Esophagus (tissue), 2 donors: ENCODE measurements around the gene TAX1BP3. TPM values are rescaled to one million over a fixed set of nuclear protein-coding genes. Genes with fewer than 3 reads are reported as not detected.
"Not testable (repeated sequence)": the region's sequence is repeated elsewhere in the genome, so short reads cannot be mapped to it uniquely, and the experiment has no call there.

ENCODE experiments used
- H3K27ac ChIP-seq, 2 donors: one replicate each; pipeline ENCODE4 v1.5.1; 2013; ENCODE audit warnings: low read depth in 2 of 2, mild to moderate bottlenecking in 2 of 2, inconsistent platforms in 1 of 2, low read length in 1 of 2, moderate library complexity in 1 of 2
- H3K27me3 ChIP-seq, 2 donors: one replicate each; pipeline ENCODE4 v1.6.1; 2013; ENCODE audit warnings: low read length in 2 of 2, control low read depth in 1 of 2, mild to moderate bottlenecking in 1 of 2; ENCODE audit not compliant: insufficient read depth in 2 of 2, control insufficient read depth in 1 of 2
- H3K36me3 ChIP-seq, 2 donors: one replicate each; pipeline ENCODE4 v1.6.1; 2013; ENCODE audit warnings: low read length in 1 of 2; ENCODE audit not compliant: control insufficient read depth in 2 of 2, insufficient read depth in 2 of 2
- H3K4me1 ChIP-seq, 2 donors: one replicate each; pipeline ENCODE4 v1.6.1; 2013; ENCODE audit warnings: low read length in 1 of 2; ENCODE audit not compliant: control insufficient read depth in 2 of 2, insufficient read depth in 2 of 2
- H3K4me3 ChIP-seq, 2 donors: one replicate each; pipeline ENCODE4 v1.5.1; 2013; ENCODE audit warnings: low read length in 2 of 2, mild to moderate bottlenecking in 2 of 2, low read depth in 1 of 2, moderate library complexity in 1 of 2
- H3K9me3 ChIP-seq, 2 donors: one replicate each; pipeline ENCODE4 v1.6.1; 2013; ENCODE audit warnings: mild to moderate bottlenecking in 2 of 2, low read depth in 1 of 2, low read length in 1 of 2, moderate library complexity in 1 of 2; ENCODE audit not compliant: control insufficient read depth in 2 of 2, insufficient read depth in 1 of 2
- WGBS, 2 donors: extraction: QIAGEN DNeasy Blood & Tissue Kit; methylation state at CpG; one replicate each; pipeline ENCODE4 v1.1.7; 2013; 5-methylcytosine and 5-hydroxymethylcytosine counted together
- polyA plus RNA-seq, 2 donors: library from polyadenylated mRNA; stranded (reverse); fragments of 200-250 nt; gene quantifications; one replicate each; pipeline ENCODE4 v1.2.3, GENCODE V29; 2013
- donor health status: healthy with polysubstance abuse.
- donor health status: Bipolar disorder and iron deficiency.

Gene TAX1BP3, protein sequence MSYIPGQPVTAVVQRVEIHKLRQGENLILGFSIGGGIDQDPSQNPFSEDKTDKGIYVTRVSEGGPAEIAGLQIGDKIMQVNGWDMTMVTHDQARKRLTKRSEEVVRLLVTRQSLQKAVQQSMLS
- polyA plus RNA-seq: 100 to 1,000 TPM; 158 to 248 TPM

DNA sequence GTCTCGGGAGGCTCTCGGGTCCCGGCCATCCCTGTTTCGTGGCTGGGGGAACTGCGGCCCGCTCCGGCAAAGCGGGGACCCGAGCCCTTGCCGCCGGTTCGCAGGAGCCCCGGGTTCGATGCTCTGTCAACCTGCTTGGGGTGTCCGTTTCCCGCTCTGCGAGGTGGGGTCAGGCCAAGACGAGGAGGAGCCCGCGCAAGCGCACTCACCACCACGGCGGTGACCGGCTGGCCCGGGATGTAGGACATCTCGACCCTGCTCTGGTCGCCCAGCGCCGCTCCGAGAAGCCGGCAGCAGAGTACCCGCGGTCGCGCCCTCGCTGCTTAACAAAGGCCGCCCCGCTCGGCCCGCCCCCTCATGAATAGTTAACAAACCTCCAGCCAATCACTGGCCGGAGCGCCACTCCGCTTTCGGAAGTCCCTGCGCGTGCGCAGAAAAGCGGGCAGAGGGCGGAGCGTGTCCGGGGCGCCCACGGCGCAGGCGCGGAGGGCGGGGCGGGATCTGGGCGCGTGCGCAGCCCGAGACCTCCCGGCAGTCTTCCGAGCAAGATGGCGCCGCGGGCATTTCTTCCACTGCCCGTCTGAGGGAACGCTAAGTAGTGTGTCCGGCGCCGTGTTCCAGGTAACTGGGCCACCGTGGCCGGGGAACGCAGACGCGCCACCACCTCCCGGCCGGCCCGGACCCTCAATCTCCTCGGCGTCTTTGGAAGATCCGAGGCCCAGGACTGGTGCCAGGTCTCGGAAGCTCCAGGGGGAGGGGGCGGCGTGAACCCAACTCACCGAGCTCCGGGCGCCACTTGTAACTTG is at the start of gene TAX1BP3, which contains the start of gene EMC6:
TAX1BP3 (minus strand) TSS at position 300 of the 806 bp plus-strand sequence; CDS start at position 248, 52 bp downstream.
EMC6 (plus strand) TSS at position 534 of the 806 bp plus-strand sequence. CDS start 335 bp downstream, outside the sequence.
- no peaks in the 10 kb centered on the region for H3K27me3 ChIP-seq
- 0% methylated on average over 64 to 89 of the region's 89 CpGs for WGBS, 2 donors
- no peaks in the 10 kb centered on the region for H3K9me3 ChIP-seq
- H3K4me3 ChIP-seq: peak within 1 kb of the TSS; percentile 77 to 94
- peaks cover 7 to 18% of the 10 kb centered on the region in 2 donors for H3K36me3 ChIP-seq
- H3K4me1 ChIP-seq: peaks cover 3% of the 10 kb centered on the region in 2 donors
- H3K27ac ChIP-seq: peak within 1 kb of the TSS; percentile 98 to 99

DNA sequence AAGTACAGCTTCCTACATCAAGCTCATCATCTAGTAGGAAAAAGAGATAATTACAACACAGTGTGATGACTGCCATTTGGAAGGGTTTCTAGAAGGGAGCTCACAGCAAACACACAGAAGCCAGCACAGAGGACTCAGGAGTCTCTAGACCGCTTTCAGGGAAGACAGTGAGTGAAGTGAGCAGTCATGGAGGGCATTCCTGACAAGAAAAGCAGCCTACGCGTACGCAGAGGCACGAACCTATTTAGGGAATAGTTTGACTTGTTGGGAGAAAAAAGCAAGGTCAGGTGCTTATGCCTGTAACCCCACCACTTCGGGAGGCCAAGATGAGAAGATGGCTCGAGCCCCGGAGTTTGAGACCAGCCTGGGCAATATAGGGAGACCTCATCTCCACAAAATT is 46.9 kb upstream of the TAX1BP3 start:
- WGBS, 2 donors: 88 to 94% methylated on average over 8 of the region's 8 CpGs
- H3K4me1 ChIP-seq: no peaks in the 10 kb centered on the region
- no peaks in the 10 kb centered on the region for H3K27me3 ChIP-seq
- H3K9me3 ChIP-seq: no peaks in the 10 kb centered on the region
- H3K36me3 ChIP-seq: peaks cover 9 to 12% of the 10 kb centered on the region in 2 donors
- no peak overlapping the region for H3K27ac ChIP-seq
- H3K4me3 ChIP-seq: no peak overlapping the region

DNA sequence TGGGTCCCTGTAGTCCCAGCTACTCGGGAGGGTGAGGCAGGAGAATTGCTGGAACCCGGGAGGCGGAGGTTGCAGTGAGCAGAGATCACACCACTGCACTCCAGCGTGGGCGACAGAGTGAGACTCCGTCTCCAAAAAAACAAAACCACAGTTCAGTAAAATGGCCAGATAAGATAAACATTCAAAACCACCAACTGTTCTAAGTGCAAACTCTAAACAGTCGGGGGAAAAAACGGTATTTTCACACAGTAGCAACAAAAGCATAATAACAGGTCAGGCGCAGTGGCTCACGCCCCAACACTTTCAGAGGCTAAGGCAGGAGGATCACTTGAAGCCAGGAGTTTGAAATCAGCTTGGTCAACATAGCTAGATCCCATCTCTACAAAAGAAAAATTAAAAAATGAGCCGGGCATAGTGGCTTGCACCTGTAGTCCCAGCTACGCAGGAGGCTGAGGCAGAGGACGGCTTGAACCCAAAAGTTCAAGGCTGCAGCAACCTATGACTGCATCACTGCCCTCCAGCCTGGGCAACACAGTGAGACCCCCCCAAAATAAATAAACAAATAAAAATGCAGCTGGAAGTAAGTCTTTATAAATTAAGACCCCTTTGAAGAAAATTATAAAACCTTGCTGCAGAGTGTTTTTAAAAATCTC is 44.6 kb upstream of the TAX1BP3 start:
- H3K27ac ChIP-seq: no peak overlapping the region
- 76 to 77% methylated on average over 13 of the region's 13 CpGs for WGBS, 2 donors
- H3K27me3 ChIP-seq: no peaks in the 10 kb centered on the region
- no peaks in the 10 kb centered on the region for H3K4me1 ChIP-seq
- no peaks in the 10 kb centered on the region for H3K9me3 ChIP-seq
- peaks cover 9 to 12% of the 10 kb centered on the region in 2 donors for H3K36me3 ChIP-seq
- H3K4me3 ChIP-seq: no peak overlapping the region

DNA sequence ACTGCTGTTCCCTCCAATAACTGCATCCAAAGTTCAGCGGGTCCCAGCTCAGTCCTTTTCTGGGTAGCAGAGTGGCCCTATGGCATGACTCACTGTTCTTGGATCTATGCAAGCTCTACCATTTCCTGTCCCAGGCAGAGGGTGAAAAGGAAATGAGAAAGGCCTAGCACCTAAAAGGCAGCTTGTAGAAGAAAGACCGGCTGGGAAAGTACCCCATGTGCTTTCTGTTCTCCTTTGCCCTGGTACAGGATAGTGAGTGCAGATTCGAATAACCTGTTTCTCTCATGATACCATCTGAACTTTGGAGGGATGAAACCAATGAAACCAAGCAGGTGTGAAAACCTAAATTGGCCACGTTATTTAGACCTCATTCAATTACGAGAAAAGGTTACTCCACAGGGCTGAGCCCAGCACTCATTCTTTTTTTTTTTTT is 42.6 kb upstream of the TAX1BP3 start:
- no peak overlapping the region for H3K27ac ChIP-seq
- no peaks in the 10 kb centered on the region for H3K27me3 ChIP-seq
- no peak overlapping the region for H3K4me3 ChIP-seq
- no peaks in the 10 kb centered on the region for H3K9me3 ChIP-seq
- H3K36me3 ChIP-seq: peaks cover 4 to 6% of the 10 kb centered on the region in 2 donors
- 62 to 65% methylated on average over 5 of the region's 5 CpGs for WGBS, 2 donors
- H3K4me1 ChIP-seq: no peaks in the 10 kb centered on the region

DNA sequence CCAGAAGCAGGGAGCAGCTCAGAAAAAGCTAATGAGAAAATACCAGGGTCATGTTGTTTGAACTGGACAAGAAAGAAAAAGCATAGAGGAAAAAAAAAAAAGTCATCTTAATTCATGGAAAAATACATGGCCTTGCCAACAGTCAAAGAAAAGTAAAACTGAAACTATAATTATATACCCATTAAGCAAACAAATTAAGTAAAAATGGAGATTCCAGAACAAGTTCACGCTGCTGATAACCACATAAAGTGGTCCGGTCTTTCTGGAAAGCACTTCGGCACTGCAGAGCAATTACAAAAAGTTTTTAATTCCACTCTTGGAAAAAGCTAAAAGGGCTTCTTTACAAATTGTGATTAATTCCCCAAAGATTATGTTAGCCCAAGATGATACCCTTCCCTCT is 40.0 kb upstream of the TAX1BP3 start:
- 37 to 43% methylated on average over 3 of the region's 3 CpGs for WGBS, 2 donors
- Histone ChIP-seq H3K4me1 (no peaks in the 10 kb centered on the region), H3K27me3 (no peaks in the 10 kb centered on the region), H3K27ac (no peak overlapping the region), H3K9me3 (no peaks in the 10 kb centered on the region), H3K4me3 (no peak overlapping the region), H3K36me3 (peaks cover 0 to 3% of the 10 kb centered on the region in 2 donors)

DNA sequence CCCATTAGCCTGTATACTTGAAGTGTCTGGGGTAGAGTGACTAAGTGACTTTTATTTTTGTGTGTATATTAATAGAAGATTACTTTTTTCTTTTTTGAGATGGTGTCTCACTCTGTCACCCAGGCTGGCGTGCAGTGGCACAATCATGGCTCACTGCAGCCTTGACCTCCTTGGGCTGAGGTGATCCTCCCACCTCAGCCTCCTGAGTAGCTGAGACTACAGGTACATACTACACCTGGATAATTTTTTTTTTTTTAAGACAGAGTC is 37.3 kb upstream of the TAX1BP3 start:
- H3K4me1 ChIP-seq, H3K9me3 ChIP-seq, H3K4me3 ChIP-seq, H3K27ac ChIP-seq, H3K27me3 ChIP-seq, H3K36me3 ChIP-seq: not testable (repeated sequence)
- WGBS, 2 donors: 100% methylated on average over 1 of the region's 1 CpG

DNA sequence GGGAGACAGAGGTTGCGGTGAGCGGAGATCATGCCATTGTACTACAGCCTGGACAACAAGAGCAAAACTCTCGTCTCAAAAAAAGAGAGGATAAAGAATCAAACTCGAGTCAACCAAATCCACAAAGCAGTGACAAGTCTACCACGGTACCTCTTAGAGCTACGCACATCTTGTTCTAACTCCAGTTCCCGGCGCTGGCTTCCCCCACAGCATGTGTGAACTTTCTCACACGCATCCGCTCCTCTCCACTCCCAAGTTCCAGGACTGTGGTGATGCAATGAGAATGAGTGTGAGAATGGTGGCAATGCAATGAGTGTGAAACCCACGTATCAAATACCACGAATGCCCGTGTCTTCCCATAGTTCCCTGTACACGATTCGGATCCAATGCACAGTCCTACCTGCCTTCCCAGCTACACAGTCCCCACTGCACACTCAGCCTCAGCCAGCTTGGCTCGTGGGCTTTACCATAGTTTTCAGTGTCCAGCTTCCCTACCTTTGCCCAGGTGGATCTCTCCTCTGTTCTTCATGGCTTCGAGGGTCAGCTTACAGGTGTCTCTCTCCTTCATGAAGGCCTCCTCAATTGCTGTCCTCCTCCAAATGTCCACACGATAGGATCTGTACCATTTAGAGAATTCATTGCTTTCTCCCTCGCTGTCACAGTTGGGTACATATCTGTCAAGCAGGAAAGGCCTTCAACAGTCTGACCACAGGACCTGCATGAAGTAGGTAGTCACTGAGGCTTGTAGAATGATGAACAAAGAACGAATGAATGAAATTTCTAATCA is 36.7 kb upstream of the TAX1BP3 start:
- no peaks in the 10 kb centered on the region for H3K27me3 ChIP-seq
- WGBS, 2 donors: 84 to 86% methylated on average over 20 of the region's 20 CpGs
- H3K27ac ChIP-seq: no peak overlapping the region
- H3K4me1 ChIP-seq: peaks cover 0 to 2% of the 10 kb centered on the region in 2 donors
- H3K9me3 ChIP-seq: no peaks in the 10 kb centered on the region
- no peak overlapping the region for H3K4me3 ChIP-seq
- no peaks in the 10 kb centered on the region for H3K36me3 ChIP-seq

DNA sequence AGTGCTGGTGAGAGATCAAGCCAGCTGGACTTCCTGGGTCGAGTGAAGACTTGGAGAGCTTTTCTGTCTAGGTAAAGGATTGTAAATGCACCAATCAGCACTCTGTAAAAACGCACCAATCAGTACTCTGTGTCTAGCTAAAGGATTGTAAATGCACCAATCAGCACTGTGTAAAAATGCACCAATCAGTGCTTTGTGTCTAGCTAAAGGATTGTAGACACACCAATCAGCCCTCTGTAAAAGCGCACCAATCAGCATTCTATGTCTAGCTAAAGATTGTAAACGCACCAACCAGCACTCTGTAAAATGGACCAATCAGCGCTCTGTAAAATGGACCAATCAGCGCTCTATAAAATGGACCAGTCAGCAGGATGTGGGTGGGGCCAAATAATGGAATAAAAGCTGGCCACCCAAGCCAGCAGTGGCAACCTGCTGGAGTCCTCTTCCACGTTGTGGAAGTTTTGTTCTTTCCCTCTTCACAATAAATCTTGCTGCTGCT is 33.7 kb upstream of the TAX1BP3 start:
- H3K9me3 ChIP-seq: not testable (repeated sequence)
- 86 to 90% methylated on average over 7 of the region's 7 CpGs for WGBS, 2 donors

DNA sequence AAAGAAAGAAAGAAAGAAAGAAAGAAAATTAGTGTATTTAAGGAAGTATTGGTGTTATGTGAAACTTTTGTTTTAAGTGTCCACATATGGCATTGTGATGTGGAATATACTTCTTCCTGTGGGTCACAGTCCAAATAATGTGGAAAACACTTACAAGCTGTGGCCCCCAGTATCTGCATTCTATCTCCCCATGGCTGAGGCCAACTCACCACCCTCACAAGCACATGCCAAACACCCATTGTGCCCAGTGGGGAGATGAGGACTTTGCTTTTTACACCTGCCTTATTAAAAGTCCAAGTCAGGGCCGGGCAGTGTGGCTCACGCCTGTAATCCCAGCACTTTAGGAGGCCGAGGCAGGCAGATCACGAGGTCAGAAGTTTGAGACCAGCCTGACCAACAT is 31.6 kb upstream of the TAX1BP3 start:
- no peaks in the 10 kb centered on the region for H3K36me3 ChIP-seq
- H3K4me3 ChIP-seq: no peak overlapping the region
- peaks cover 0 to 8% of the 10 kb centered on the region in 2 donors for H3K9me3 ChIP-seq
- H3K27ac ChIP-seq: no peak overlapping the region
- H3K4me1 ChIP-seq: peaks cover 12 to 14% of the 10 kb centered on the region in 2 donors
- peaks cover 0 to 3% of the 10 kb centered on the region in 2 donors for H3K27me3 ChIP-seq
- WGBS, 2 donors: 79 to 92% methylated on average over 4 of the region's 4 CpGs

More for the DNA sequence above, 33.7 kb upstream of the TAX1BP3 start:
- H3K27ac ChIP-seq, H3K4me1 ChIP-seq, H3K36me3 ChIP-seq, H3K4me3 ChIP-seq, H3K27me3 ChIP-seq: not testable (repeated sequence)
